Measurements from ENCODE around the gene RNASEH2A. TPM values are rescaled to one million over a fixed set of nuclear protein-coding genes. Genes with fewer than 3 reads are reported as not detected.

Gene RNASEH2A
- total and polyA plus RNA-seq, 2 donors (not counting 1 experiment from before 2014, with no cell fraction given), result 14.5 to 18.9 TPM

GRCh38 chr19:12793290-12794195 lies 12.8 kb upstream of the RNASEH2A start:
- peak overlapping the region; percentile 99 for H3K27ac Mint-ChIP-seq
- intact Hi-C loops (cut with micrococcal nuclease), result loop anchor here (5.0 kb wide), 3 partner anchors 61 to 1044 kb away; partner anchors contain the start of genes TRIR, ZNF490 and ZNF791
- no peak overlapping the region for H2AFZ ChIP-seq (ENCODE audit: insufficient read depth, low read depth, low read length, poor library complexity, severe bottlenecking)
- H3K79me2 ChIP-seq (ENCODE audit: control insufficient read depth, insufficient read depth, low read length), result peaks cover 25% of the 10 kb centered on the region
- peak overlapping the region; percentile 91 for H3K4me2 ChIP-seq (replicated peaks; ENCODE audit: low read depth, low read length, poor library complexity, severe bottlenecking)
- under 1% methylated on average over 80 of the region's 81 CpGs for whole genome bisulfite sequencing (ENCODE audit: insufficient coverage)
- peak overlapping the region; percentile 97 for H3K4me3 Mint-ChIP-seq
- TF ChIP-seq EZH2 (IDR thresholded peaks at IDR 0.05; ENCODE audit: borderline replicate concordance, insufficient read depth, low read depth, low read length, poor library complexity, severe bottlenecking) (no peak), CTCF (IDR thresholded peaks at IDR 0.05) (no peak)
- peaks cover 38% of the 10 kb centered on the region for H3K4me1 Mint-ChIP-seq
- POLR2A ChIA-PET, result interaction anchor here (0.5 to 6.8 kb wide), 16 partner anchors 11 to 362 kb away, joined by 3 to 233 read pairs (median 7); partner anchors contain the start of genes DHPS, GCDH, GET3 and HOOK2
- peaks cover 29 to 44% of the 10 kb centered on the region in 2 donors for H3K4me1 ChIP-seq (ENCODE audit: control insufficient read depth in 2 of 2, insufficient read depth in 2 of 2, low read length in 2 of 2)
- peaks cover 0 to 4% of the 10 kb centered on the region in 2 experiments for H3K36me3 ChIP-seq (replicated peaks in 1 of 2; ENCODE audit: control extremely low read depth in 1 of 2, control insufficient read depth in 1 of 2, extremely low read depth in 1 of 2, insufficient read depth in 2 of 2, low read length in 1 of 2)
- no peaks in the 10 kb centered on the region for H3K9me3 Mint-ChIP-seq (ENCODE audit: insufficient read depth)
- peaks cover 19% of the 10 kb centered on the region for H4K20me1 ChIP-seq (ENCODE audit: control insufficient read depth, insufficient read depth, low read length, poor library complexity, severe bottlenecking)
- H3K27ac ChIP-seq (ENCODE audit: low read length in 2 of 2), result peak overlapping the region; percentile 95 to 97
- DNase-seq (peak; percentile 99), ATAC-seq (ENCODE audit: low read depth) (peak; percentile 25)
- H3K27me3 ChIP-seq (replicated peaks in 1 of 4; ENCODE audit: control extremely low read depth in 1 of 4, control insufficient read depth in 3 of 4, insufficient read depth in 4 of 4, low read length in 3 of 4), result no peaks in the 10 kb centered on the region
- H3K27me3 Mint-ChIP-seq, result no peaks in the 10 kb centered on the region
- peak overlapping the region; percentile 86 to 99 (median 97) for H3K4me3 ChIP-seq (ENCODE audit: control extremely low read depth in 1 of 5, extremely low read depth in 1 of 5, insufficient read depth in 1 of 5, low read depth in 2 of 5, low read length in 4 of 5)
- CTCF ChIA-PET, result interaction anchor here (0.6 to 17.9 kb wide), 5 partner anchors 13 to 241 kb away, joined by 3 to 1147 read pairs (median 4); partner anchors contain the start of genes HOOK2 and RNASEH2A
- H3K9ac ChIP-seq (ENCODE audit: low read length), result peak overlapping the region; percentile 86
- H3K9me3 ChIP-seq (ENCODE audit: control extremely low read depth in 1 of 3, control insufficient read depth in 2 of 3, insufficient read depth in 1 of 3, low read length in 2 of 3), result no peaks in the 10 kb centered on the region
